OCI-LY7 (cell line): ENCODE data around the gene CTCF.

Source experiments
- CTCF ChIP-seq: fragments of 200-600 bp; sonication (generic); conservative IDR thresholded peaks from 2 replicates; pipeline ENCODE4 v1.5.1; 2014; ENCODE audit warnings: mild to moderate bottlenecking, antibody characterized with exemption, low read length, moderate library complexity, mixed read lengths
- EZH2phosphoT487 ChIP-seq: fragments of 200-600 bp; sonication (generic); IDR thresholded peaks from 2 replicates; pipeline ENCODE4 v1.6.1; 2018; ENCODE audit warnings: low read depth, borderline replicate concordance, mild to moderate bottlenecking, mixed run types, antibody characterized with exemption, low read length, moderate library complexity, mixed read lengths

DNA sequence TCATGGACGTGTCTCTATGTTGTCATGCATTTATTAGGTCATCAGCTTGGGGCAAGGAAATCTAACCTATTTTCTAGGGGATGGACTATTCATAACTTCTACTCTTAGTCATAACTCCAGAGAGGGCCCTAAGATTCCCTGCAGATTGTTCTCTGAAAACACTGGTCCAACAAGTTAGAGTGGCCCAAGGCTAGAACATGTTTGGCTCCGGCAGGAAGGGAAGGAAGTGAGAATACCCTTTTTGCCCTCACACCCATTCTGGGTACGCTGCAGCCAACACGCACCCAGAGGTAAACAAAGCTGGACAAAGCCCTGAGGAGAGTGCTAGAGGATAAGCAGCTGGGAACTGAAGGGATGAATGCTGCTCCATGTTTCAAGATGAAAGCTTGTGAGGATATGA, 114.2 kb downstream of the CTCF start:
- TF ChIP-seq CTCF (no peak), EZH2phosphoT487 (no peak)
